Vagina (tissue), 2 donors: ENCODE measurements around the gene MBD6. TPM values are rescaled to one million over a fixed set of nuclear protein-coding genes. Genes with fewer than 3 reads are reported as not detected.
A peak's percentile ranks its signal among the peaks of the same experiment; 100 is the strongest.

Source experiments
- DNase-seq, 2 donors: peaks; one replicate each; pipeline ENCODE4 v3.0.0-alpha.2; 2017; ENCODE audit errors: extremely low spot score in 2 of 2
- H3K27ac ChIP-seq: fragments of 200-600 bp; sonication (generic); one replicate; pipeline ENCODE4 v1.5.1; 2019
- H3K27me3 ChIP-seq: fragments of 200-600 bp; sonication (generic); one replicate; pipeline ENCODE4 v1.5.1; 2019
- H3K36me3 ChIP-seq, 2 donors: fragments of 200-600 bp; sonication (generic); one replicate each; pipeline ENCODE4 v1.5.1; 2017 to 2019
- H3K4me1 ChIP-seq: fragments of 200-600 bp; sonication (generic); one replicate; pipeline ENCODE4 v1.5.1; 2019
- H3K4me3 ChIP-seq, 2 donors: fragments of 200-600 bp; sonication (generic); 1 replicate in 1 of 2; 2 replicates in 1 of 2; pipeline ENCODE4 v1.5.1; 2016 to 2019
- H3K9me3 ChIP-seq: fragments of 200-600 bp; sonication (generic); one replicate; pipeline ENCODE4 v1.5.1; 2019
- CTCF ChIP-seq, 3 experiments: fragments of 450-650 bp in 2 of 3; fragments of 200-600 bp in 1 of 3; sonication (generic) in 1 of 3; IDR thresholded peaks; one replicate each; pipeline ENCODE4 v1.5.1; 2017 to 2019; ENCODE audit warnings: antibody characterized with exemption in 3 of 3, mild to moderate bottlenecking in 2 of 3, moderate library complexity in 2 of 3
- POLR2A ChIP-seq, 2 donors: fragments of 450-650 bp; IDR thresholded peaks; one replicate each; pipeline ENCODE4 v1.6.1; 2017; ENCODE audit warnings: antibody characterized with exemption in 2 of 2, mild to moderate bottlenecking in 2 of 2, moderate library complexity in 2 of 2
- POLR2AphosphoS5 ChIP-seq, 2 donors: sonication (generic); formaldehyde crosslinking; IDR thresholded peaks; one replicate each; pipeline ENCODE4 v1.9.0; 2017; ENCODE audit warnings: antibody characterized with exemption in 2 of 2, mild to moderate bottlenecking in 2 of 2, low read depth in 1 of 2; ENCODE audit not compliant: insufficient read depth in 1 of 2
- intact Hi-C: fragments of 100-400 bp; cut with DNase I; formaldehyde crosslinking; loops from one replicate; pipeline ENCODE4 v1.15.1; 2023
- total RNA-seq: library from RNA; depleted of rRNA; stranded (reverse); fragments of >200 nt; gene quantifications from one replicate; pipeline ENCODE4 v1.2.3, GENCODE V29; 2016

Gene MBD6
- total RNA-seq, 1 donor from 2014 or later = 26.8 TPM

- intact Hi-C loops = no loop called here
- Histone ChIP-seq H3K4me3 (peak overlapping the region; percentile 92 to 94), H3K27ac (no peak overlapping the region)
Measured at GRCh38 chr12:57487055-57487596, 35.5 kb upstream of the MBD6 start.

GRCh38 chr12:57487597-57488401 lies 34.8 kb upstream of the MBD6 start, which contains the start of gene MARS1:
Gene MARS1 (plus strand): TSS chr12:57488068. CDS start chr12:57488091, 23 bp downstream.
- intact Hi-C loops = no loop called here
- Histone ChIP-seq H3K27ac (peak within 1 kb of the TSS; percentile 71), H3K27me3 (no peaks in the 10 kb centered on the region), H3K9me3 (no peaks in the 10 kb centered on the region), H3K4me3 (peak within 1 kb of the TSS; percentile 92 to 94), H3K4me1 (peaks cover 18% of the 10 kb centered on the region), H3K36me3 (peaks cover 0 to 26% of the 10 kb centered on the region in 2 donors)
- TF ChIP-seq POLR2AphosphoS5 (IDR thresholded peaks at IDR 0.05; ENCODE audit: insufficient read depth in 1 of 2, low read depth in 1 of 2) (peak; percentile 88 to 100), CTCF (IDR thresholded peaks at IDR 0.05) (peak; percentile 2 to 19 (median 10)), POLR2A (IDR thresholded peaks at IDR 0.05) (peak in 1 of 2 donors; percentile 26)
- peak in 1 of 2 donors; percentile 92 for DNase-seq

More at GRCh38 chr12:57487055-57487596, 35.5 kb upstream of the MBD6 start:
- H3K36me3 ChIP-seq = peaks cover 0 to 26% of the 10 kb centered on the region in 2 donors
- H3K9me3 ChIP-seq = no peaks in the 10 kb centered on the region
- DNase-seq = no peak
- TF ChIP-seq POLR2AphosphoS5 (IDR thresholded peaks at IDR 0.05; ENCODE audit: insufficient read depth in 1 of 2, low read depth in 1 of 2) (no peak), CTCF (IDR thresholded peaks at IDR 0.05) (no peak), POLR2A (IDR thresholded peaks at IDR 0.05) (no peak)
- H3K4me1 ChIP-seq = peaks cover 18% of the 10 kb centered on the region
- H3K27me3 ChIP-seq = no peaks in the 10 kb centered on the region

GRCh38 chr12:57488402-57489156 lies 34.0 kb upstream of the MBD6 start:
- H3K27me3 ChIP-seq = no peaks in the 10 kb centered on the region
- H3K27ac ChIP-seq = peak overlapping the region; percentile 71
- TF ChIP-seq POLR2AphosphoS5 (IDR thresholded peaks at IDR 0.05; ENCODE audit: insufficient read depth in 1 of 2, low read depth in 1 of 2) (no peak), POLR2A (IDR thresholded peaks at IDR 0.05) (no peak), CTCF (IDR thresholded peaks at IDR 0.05) (no peak)
- no peak for DNase-seq
- peaks cover 0 to 26% of the 10 kb centered on the region in 2 donors for H3K36me3 ChIP-seq
- peaks cover 18% of the 10 kb centered on the region for H3K4me1 ChIP-seq
- no peaks in the 10 kb centered on the region for H3K9me3 ChIP-seq
- H3K4me3 ChIP-seq = peak overlapping the region; percentile 92 to 94
- intact Hi-C loops = no loop called here

- DNase-seq = no peak
- H3K4me3 ChIP-seq = peak overlapping the region in 1 of 2 donors; percentile 92
- H3K27ac ChIP-seq = no peak overlapping the region
- peaks cover 0 to 26% of the 10 kb centered on the region in 2 donors for H3K36me3 ChIP-seq
- no peaks in the 10 kb centered on the region for H3K27me3 ChIP-seq
- intact Hi-C loops = no loop called here
- TF ChIP-seq POLR2AphosphoS5 (IDR thresholded peaks at IDR 0.05; ENCODE audit: insufficient read depth in 1 of 2, low read depth in 1 of 2) (no peak), CTCF (IDR thresholded peaks at IDR 0.05) (no peak), POLR2A (IDR thresholded peaks at IDR 0.05) (no peak)
- no peaks in the 10 kb centered on the region for H3K9me3 ChIP-seq
- H3K4me1 ChIP-seq = peaks cover 18% of the 10 kb centered on the region
Measured at GRCh38 chr12:57489157-57489641, 33.4 kb upstream of the MBD6 start.
